ENCODE data around the gene KIF5B.
A peak's percentile ranks its signal among the peaks of the same experiment; 100 is the strongest.
"Not testable (repeated sequence)": the region's sequence is repeated elsewhere in the genome, so short reads cannot be mapped to it uniquely, and the experiment has no call there.

The KIF5B gene

DNA sequence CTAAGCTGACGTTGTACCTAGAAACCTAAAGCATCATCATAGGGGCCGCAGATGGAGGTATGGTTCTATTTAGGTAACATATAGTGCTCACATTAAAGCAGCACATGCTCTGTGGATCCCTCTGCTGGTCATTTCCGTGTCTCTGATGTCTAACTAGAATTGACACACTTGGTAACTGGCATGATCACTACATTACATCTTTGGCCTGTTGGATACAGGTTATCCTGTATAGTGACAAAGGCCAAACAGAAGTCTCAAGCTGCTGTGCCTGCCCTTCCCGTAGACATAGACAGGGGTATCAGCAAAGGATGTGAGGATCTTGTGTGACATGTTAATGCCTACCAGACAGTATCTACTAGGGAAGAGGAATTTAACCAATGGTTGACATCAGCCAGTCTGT lies 51.2 kb downstream of the KIF5B start:
- no peak for DNase-seq

DNA sequence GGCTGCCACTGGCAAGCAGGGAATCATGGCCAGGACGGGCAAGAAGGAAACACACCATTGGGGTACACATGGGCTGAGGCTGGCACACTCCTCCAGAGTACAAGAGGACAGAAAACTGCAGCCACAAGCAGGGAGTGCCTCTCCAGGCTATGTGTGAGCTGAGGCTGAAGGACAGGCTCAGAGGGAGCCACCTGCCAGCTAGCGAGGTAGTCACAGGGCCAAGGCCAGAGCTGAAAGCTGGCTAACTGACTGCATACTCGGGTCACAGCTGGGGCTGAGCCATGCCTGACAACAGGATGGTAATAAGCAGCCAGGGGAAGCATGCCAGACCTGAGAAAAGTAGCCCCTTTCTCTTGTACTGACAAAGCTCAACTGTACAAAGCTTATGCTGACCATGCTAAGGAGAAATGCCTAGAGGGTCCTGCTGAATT lies 52.0 kb downstream of the KIF5B start:
- DNase-seq = no peak

DNA sequence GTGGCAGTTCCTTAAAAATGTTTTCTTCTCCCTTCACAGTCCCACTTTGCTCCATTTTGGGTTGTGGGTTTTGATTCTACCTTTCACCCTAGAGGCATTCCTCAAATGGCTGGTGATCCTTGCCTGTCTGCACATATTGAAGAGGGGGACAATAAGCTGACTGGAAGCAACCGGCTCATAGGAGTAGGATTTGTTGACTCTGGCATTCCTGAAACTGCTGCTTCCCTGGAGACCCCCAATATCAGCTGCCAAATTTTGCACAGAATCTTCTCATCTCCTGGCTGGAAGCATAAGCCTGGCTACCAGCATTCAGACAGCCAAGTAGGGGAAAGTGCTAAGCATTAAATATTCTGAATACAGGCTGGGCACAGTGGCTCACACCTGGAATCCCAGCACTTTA lies 53.7 kb downstream of the KIF5B start:
- DNase-seq = no peak

DNA sequence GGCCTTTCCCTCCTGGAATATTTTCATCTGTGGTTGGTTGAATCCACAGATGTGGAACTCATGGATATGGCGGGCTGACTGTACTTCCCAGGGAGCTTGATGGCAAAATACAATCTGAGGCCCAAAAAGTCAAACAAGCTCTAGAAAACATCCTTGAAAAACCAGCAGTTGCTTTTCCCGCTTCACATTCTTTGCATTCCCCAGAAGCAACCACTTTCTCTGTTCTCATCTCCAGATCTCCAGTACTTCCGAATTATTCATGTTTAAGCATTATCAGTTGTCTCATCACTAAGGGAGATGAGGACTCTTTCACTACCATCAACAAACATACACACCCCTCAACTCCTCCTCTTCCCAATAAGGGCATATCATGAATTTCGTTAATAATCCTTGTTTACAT lies 55.3 kb downstream of the KIF5B start:
- DNase-seq = no peak

DNA sequence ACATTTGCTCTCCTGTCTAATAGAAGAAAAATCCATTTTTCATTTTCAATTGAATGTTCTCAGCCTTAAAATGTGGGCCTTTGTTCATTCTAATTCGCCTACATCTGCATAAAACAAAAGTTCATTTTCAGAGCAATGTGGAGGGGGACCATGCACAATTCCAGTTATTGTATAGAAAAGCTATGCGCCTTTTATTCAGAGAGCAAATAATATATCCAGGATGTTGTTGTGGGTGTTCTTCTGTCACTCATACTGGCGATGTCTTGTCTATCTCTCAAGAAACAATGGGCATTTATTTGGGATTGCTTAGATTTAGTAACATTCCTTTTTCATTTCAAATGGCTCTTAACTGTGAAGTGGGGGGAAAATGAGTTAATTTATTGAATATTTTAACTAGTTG lies 56.4 kb downstream of the KIF5B start:
- DNase-seq = no peak

DNA sequence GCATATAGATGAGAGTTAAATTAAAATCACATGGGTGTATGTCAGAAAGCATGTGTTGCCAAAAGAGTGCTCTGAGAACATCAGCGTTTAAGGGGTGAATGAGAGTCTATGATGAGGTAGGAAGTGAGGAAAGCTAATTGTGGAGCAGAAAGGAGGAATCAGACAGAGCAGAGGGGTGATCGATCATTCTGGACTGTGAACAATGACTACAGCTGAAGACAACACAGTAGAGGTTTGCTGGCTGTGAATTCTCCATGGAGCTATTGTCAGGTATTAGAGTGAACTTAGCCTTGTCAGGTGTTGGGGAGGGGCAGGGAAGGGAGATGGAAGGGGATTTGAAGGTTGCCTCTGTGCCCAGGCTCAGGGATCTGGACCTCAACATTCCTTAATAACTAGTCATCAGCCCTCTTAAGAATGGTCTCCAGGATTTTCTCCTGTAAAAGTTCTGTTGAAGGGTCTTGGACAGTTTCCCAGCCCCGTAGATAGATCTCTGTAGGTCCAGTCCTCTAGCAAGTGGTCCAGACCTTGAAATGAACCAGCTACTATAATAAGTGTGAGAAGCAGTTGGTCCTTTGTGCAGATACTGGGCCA lies 57.1 kb downstream of the KIF5B start:
- no peak for DNase-seq

DNA sequence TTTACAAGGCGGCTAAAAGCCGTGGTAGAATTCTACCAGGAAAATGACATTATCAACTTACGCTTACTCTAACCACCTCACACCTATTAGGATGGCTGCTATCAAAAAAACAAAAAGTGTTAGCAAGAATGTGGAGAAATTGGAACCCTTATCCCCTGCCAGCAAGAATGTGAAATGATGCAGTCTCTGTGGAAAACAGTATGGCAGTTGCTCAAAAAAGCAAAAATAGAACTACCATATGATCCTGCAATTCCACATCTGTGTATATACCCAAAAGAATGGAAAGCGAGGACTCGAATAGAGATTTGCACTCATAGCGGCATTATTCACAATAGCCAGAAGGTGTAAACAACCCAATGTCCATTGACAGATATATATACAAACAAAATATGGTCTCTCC lies 61.3 kb downstream of the KIF5B start:
- DNase-seq = no peak

DNA sequence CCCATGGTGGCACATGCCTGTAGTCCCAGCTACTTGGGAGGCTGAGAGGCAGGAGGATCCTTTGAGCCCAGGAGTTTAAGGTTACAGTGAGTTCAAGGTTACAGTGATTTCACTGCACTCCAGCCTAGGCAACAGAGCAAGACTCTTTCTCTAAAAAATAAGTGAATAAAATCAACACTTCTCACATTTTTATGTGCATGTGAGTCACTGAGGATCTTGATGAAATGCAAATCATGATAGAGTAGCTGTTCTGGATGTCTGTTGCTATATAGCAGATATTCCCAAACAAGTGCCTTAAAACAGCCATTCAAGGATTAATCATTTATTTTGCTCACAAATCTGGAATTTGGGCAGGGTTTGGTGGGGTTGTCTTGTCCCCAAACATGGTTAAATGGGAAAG lies 65.3 kb downstream of the KIF5B start:
- DNase-seq = no peak

DNA sequence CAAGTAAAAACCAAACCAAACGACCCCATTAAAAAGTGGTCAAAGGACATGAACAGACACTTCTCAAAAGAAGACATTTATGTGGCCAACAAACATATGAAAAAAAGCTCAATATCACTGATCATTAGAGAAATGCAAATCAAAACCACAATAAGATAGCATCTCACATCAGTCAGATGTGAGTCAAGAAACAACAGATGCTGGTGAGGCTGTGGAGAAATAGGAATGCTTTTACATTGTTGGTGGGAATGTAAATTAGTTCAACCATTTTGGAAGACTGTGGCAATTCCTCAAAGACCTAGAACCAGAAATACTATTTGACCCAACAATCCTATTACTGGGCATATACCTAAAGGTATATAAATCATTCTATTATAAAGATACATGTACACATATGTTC lies 68.4 kb downstream of the KIF5B start:
- DNase-seq = not testable (repeated sequence)

DNA sequence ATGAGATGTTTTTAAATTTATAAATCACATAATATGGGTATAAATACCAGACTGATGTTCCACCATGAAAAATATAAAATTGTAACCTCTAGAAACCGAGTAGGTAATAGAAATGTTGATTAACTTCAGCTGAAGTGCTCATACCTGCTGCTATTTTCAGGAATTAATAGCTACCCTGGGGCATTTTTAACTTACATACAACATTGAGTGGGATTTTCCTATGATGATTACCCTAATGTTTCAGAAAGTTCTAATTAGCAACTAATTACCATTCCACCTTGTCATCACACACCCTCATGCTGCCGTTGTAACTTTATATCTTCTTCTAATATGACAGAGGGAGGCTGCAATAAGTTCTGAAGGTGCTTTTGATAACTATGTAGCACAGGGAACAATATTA lies 74.1 kb downstream of the KIF5B start:
- DNase-seq = no peak

DNA sequence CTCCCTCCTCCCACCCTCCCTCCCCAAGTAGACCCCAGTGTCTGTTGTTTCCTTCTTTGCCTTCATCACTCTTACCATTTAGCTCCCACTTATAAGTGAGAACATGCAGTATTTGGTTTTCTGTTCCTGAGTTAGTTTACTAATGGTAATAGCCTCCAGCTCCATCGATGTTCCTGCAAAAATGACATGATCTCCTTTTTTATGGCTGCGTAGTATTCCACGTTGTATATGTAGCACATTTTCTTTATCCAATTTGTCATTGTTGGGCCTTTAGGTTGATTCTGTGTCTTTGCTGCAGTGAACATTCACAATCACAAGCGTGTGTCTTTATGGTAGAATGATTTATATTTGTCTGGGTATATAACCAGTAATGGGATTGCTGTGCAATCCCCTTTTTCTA lies 75.8 kb downstream of the KIF5B start:
- no peak for DNase-seq

DNA sequence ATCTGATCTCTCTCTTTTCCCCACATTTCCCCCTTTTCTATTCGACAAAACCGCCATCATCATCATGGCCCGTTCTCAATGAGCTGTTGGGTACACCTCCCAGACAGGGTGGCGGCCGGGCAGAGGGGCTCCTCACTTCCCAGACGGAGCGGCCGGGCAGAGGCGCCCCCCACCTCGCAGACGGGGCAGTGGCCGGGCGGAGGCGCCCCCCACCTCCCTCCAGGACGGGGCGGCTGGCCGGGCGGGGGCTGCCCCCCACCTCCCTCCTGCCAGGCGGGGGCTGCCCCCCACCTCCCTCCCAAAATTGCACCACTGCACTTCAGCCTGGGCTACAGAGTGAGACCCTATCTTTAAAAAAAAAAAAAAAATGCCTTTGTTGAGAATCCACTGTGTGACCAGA lies 77.2 kb downstream of the KIF5B start:
- DNase-seq = not testable (repeated sequence)

DNA sequence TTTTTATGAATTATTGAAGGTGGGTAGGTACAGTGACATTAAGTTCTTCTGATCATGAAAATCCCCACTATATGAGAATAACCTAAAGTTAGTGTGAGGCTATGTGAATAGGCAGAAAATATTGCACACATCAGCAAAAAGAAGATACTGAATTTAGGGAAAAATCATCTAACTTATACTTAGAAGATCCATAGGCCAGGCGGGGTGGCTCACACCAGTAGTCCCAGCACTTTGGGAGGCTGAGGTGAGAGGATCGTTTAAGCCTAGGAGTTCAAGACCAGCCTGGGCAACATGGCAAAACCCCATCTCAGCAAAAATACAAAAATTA lies 78.1 kb downstream of the KIF5B start:
- no peak for DNase-seq

DNA sequence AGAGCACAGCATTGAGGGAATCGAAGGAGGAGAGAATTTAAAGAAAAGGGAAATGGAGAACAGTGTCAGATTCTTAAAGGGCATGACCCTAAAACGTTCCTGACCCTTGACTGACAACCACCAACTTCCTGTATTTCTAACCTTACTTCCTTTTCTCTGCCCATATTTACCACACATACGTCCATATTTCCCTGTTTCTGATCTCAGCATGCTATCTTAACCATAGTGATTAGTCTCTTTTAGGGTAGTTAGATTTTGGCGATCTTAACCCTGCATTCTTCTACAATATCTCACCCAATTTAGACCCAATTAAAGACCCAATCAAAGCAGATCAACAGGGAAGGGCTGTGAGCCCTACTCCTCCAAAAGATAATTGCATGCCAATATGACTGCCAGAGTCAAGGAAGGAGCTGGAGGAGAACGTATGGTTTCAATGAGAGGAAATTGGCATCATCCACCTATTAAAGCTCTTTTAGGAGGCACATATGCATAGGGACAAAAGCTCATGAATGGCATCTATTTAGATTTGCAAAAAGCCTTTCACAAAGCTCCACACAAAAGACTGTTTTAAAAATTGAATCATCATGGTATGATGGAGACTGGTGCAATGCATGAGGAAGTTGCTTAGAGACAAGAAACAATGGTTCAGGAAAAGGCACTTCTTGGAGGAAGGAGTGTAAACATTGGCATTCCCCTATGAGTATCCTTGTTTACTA lies 78.6 kb downstream of the KIF5B start:
- no peak for DNase-seq

DNA sequence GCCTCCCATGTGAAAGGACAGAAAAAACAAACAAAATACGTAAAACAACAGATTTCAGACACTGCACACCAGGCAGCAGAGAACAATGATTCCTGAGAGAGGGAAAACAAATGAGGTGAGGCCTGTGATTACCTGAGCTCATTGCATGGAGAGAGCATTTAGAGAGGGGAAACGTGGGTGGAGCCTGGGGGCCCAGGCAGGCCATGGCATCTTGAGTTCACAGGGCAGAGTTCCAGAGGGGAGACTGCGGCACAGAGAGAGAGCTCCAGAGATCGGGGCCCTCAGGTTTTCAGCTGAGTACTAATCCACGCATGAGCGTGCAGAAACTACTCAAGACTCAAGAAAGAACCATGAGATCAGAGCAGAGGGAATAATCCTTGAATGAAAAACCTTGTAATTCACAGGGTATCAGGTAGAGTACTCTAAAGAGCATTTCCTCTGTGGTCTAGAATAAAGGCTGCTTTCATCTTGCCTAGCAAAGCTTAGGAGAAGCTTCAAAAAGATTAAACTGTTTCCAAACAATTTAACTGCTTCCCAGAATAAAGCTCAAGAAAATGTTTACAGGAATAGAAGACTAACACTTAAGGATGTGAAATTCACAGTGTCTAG lies 81.0 kb downstream of the KIF5B start:
- no peak for DNase-seq

DNA sequence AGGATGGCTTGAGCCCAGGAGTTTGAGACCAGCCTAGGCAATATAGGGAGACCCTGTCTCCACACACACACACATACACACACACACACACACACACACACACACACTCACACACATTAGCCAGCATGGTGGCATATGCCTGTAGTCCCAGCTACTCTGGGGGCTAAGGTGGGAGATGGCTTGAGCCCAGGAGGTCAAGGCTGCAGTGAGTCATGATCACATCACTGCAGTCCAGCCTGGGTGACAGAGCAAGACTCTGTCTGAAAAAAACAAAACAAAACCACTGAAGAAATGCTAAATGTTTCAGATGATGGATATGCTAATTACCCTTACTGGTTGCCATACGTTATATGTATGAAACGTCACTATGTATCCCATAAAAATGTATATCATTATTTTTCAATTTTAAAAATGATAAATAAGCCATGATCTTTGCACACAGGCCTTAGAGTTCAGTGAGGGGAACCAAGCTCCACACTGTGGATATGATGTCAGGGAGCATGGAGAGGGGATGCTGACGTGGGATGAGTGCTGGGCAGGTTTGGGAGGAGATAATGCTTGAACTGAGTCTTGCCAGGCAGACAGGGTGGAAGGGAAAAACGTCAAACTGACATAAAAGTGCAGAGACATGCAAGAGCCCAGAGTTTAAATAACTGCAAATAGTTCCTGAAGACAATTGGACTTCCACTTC lies 81.6 kb downstream of the KIF5B start:
- DNase-seq = no peak

DNA sequence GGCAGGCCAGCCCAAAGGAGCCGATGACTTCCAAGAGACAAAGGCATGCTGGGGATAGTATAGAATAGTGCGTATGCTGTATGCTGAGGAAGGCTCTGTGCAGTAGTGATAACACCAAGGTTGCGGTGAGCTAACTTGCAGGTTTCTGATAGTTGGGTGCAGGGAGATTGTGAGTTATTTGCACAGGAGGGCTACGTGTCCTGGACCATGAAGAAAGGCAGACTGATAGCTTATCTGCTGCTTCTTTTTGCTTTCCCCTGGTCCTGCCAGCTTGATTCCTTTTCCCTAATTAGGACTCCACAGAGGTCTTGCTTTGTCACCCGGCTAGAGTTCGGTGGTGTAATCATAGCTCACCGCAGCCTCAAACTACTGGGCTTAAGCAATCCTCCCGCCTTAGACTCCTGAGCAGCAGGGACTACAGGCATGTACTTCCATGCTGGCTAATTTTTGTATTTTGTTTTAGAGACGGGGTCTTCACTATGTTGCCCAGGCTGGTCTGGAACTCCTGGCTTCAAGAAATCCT lies 83.6 kb downstream of the KIF5B start:
- DNase-seq = no peak

DNA sequence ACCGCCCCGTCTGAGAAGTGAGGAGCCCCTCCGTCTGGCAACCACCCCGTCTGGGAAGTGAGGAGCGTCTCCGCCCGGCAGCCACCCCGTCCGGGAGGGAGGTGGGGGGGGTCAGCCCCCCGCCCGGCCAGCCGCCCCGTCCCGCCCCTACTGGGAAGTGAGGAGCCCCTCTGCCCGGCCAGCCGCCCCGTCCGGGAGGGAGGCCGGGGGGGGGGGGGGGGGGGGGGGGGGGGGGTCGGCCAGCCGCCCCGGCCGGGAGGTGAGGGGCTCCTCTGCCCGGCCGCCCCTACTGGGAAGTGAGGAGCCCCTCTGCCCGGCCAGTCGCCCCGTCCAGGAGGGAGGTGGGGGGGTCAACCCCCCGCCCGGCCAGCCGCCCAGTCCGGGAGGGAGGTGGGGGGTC lies 86.4 kb downstream of the KIF5B start:
- DNase-seq = not testable (repeated sequence)

DNA sequence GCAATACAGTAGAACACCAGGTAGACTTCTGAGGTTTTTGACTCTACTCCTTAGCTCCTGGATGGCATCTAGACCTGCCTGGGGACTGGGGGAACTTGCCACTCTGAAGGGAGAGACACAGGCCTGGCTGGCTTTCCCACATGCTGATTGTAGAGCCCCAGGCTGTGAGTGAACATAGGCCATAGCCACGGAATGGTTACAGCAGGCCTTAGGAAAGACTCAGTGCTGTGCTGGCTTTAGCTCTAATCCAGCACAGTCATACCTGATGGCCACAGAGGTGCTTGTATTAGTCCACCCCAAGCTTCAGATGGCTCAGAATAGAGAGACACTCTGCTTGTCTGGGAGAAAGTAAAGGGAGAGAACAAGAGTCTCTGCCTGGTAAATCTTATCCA lies 92.6 kb downstream of the KIF5B start:
- DNase-seq = no peak

DNA sequence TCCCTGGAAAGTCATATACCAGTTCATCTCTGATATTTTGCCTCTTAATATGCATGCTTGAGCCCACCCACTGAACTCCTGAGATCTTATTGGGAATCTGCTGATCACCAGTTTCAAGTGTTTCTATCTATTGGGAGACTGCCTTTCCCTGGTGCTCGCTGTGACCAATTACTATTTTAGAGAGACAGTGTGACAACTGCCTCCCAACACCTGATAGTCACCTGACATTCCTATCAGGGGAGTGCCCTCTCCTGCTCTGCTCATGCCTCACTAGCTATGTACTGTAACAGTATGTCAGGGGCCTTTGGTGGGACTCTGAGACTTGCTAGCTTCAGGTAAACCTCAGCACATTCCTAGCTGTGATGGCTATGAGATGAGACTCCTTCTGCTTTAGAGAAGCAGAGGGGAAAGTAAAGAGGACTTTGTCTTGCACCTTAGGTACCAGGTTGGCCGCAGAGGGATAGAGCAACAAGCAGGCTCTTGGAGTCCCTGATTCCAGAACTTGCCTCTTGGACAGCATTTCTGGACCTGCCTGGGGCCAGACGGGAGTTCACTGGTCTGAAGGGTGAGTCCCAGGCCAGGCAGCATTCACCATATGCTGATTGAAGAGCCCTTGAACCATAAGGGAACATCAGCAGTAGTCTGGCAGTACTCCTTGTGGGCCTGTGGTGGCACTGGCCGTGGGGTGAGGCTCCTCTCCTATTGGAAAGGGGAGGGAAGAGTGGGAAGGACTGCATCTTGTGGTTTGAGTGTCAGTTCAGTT lies 93.2 kb downstream of the KIF5B start:
- DNase-seq = no peak

DNA sequence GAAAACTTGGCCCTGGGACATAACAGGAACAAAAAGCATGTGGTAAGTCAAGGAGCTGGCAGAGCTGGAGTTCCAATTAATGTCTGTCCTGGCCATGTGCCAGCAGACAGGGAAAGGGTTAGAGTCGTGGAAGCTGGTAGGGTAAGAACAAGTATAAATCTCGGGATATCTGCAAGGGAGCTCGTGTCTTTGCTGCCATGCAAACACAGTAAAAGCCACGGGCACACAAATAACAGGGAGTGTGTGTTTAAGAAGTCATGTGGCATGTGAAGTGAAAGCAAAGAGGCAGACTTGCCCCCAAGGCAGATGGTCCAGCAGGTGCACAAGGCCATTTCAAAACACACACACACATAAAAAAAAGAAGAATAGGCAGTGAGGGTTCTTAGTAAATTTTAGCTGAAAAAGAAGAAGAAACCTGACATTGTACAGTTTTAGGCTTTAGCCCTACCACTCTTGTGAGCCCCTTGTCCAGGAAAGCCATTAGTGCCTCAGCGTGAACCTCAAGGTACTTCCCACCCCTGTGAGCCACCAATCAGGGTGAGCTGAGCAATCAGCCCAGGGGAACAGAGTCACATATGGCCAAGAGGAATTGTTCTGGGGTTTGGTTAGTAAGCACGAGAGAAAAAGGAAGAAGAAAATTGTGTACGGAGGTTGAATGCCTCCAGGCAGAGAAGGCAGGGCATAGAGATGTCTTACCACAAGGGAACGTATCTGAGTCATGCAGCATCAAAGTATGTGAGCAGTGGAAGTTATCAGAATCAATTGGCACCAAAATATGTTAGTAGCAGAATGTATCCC lies 94.7 kb downstream of the KIF5B start:
- DNase-seq = peak; percentile 45

DNA sequence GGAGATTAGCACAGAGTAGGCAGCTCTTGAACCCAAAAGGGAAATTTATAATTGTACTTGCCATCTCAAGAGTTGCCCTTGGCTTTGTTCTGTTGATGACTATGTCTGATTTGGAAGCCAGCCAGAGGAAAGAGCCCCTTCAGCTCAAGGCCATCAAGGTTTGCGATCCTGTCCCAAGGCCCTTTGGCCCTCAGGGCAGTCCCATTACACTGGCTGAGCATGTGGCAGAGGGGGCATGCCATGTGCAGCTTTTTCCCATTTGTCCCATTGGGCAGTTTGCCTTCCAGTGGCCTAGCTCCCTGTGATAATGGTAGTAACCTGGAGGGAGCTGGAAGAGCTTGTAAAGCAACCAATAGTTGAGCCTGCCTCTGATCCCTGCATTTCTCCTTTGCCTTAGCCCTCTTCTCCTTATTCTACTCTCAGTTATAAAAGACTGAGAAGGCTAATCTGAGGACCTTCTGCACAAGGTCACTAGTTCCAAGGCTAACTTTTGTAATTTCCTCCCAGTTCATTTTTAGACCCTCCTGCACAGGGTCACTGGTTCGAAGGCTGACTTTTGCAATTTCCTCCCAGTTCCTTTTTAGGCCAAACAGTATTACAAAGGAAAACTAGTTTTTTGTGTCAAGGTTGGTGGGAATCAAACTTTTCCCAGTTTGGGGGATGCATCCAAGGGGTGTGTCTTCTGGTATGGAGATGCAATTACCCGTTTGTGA lies 96.6 kb downstream of the KIF5B start:
- DNase-seq = no peak
